Measurements from ENCODE around the gene SPAAR. TPM values are rescaled to one million over a fixed set of nuclear protein-coding genes. Genes with fewer than 3 reads are reported as not detected.

Gene SPAAR
- total RNA-seq, 1 experiment from 2014 or later = not detected

DNA sequence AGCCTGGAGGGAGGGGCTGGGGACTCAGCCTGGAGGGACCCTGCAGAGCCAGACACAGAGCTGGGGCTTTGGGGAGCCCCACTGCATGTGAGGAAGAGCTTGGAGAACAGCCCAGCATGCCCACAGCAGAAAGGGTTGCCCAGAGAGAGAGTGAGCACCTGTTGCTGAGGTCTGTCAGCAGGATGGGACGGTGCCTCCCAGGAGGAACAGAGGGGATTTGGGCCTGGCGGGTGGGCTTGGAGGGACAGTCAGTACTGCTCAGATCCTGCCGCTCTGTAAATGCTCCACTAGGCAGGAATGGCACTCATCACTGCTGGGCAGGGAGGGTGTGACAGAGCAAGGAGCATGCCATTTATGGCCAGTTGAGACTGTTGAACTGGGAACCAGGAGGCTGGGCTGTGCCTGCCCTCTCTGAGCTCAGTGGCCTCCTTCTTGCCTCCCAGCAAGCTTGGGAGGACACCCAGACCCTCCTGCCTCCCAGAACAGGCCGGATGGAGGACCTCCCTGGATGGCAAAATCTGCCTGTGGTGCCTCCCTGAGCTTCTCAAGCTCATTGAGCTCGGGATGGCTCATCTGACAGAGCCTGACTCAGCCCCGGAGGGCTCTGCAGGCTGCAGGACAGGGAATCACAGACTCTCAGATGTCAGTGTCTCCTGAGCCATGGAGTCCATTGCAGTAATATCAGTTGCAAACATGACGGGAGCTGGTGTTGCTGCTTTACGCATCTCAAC lies 4.1 kb upstream of the SPAAR start:
- H2AFZ ChIP-seq (ENCODE audit: low read length) = no peak overlapping the region
- H3K79me1 ChIP-seq (ENCODE audit: insufficient read depth, low read depth, low read length, poor library complexity, severe bottlenecking) = no peaks in the 10 kb centered on the region
- no peak overlapping the region for H3K4ac ChIP-seq (ENCODE audit: low read depth, low read length)
- H2BK20ac ChIP-seq (ENCODE audit: low read depth, low read length, poor library complexity, severe bottlenecking) = no peak overlapping the region
- H3K36me3 Mint-ChIP-seq (ENCODE audit: insufficient read depth in 1 of 3, low read depth in 3 of 3) = no peaks in the 10 kb centered on the region
- no peak overlapping the region for H4K5ac ChIP-seq (ENCODE audit: insufficient read length, low read depth, low read length)
- H3K4me2 ChIP-seq (ENCODE audit: insufficient read depth, insufficient read length, low read length) = no peak overlapping the region
- H4K20me1 ChIP-seq (ENCODE audit: control insufficient read depth, insufficient read depth, insufficient read length) = no peaks in the 10 kb centered on the region
- H3K4me1 Mint-ChIP-seq = peaks cover 38 to 41% of the 10 kb centered on the region in 2 experiments
- H3K14ac ChIP-seq (ENCODE audit: insufficient read depth, low read length) = no peak overlapping the region; the same call in 1 of the 2 replicates
- TF ChIP-seq, protein P1, sequence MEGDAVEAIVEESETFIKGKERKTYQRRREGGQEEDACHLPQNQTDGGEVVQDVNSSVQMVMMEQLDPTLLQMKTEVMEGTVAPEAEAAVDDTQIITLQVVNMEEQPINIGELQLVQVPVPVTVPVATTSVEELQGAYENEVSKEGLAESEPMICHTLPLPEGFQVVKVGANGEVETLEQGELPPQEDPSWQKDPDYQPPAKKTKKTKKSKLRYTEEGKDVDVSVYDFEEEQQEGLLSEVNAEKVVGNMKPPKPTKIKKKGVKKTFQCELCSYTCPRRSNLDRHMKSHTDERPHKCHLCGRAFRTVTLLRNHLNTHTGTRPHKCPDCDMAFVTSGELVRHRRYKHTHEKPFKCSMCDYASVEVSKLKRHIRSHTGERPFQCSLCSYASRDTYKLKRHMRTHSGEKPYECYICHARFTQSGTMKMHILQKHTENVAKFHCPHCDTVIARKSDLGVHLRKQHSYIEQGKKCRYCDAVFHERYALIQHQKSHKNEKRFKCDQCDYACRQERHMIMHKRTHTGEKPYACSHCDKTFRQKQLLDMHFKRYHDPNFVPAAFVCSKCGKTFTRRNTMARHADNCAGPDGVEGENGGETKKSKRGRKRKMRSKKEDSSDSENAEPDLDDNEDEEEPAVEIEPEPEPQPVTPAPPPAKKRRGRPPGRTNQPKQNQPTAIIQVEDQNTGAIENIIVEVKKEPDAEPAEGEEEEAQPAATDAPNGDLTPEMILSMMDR (conservative IDR thresholded peaks at IDR 0.05) = no peak
- H3K18ac ChIP-seq (ENCODE audit: insufficient read length, low read depth, low read length) = no peak overlapping the region
- no peak overlapping the region for H2BK5ac ChIP-seq (ENCODE audit: insufficient read length, low read length)
- no peak overlapping the region for H3K9ac ChIP-seq (ENCODE audit: extremely low read depth, insufficient read length, low read length)
- H3K56ac ChIP-seq (ENCODE audit: insufficient read length, low read depth, low read length) = no peak overlapping the region
- no peak overlapping the region for H2BK15ac ChIP-seq (ENCODE audit: low read depth, low read length)
- H2AK5ac ChIP-seq (ENCODE audit: insufficient read length, low read length) = no peak overlapping the region
- no peak overlapping the region for H2BK120ac ChIP-seq (ENCODE audit: low read depth, low read length, poor library complexity, severe bottlenecking)
- H3K79me2 ChIP-seq (ENCODE audit: insufficient read depth, low read length) = no peaks in the 10 kb centered on the region
- H4K91ac ChIP-seq (ENCODE audit: insufficient read length, low read depth, low read length) = no peak overlapping the region
- no peak overlapping the region for H2BK12ac ChIP-seq (ENCODE audit: insufficient read length, low read depth, low read length)
- H3K9me3 ChIP-seq (ENCODE audit: control insufficient read depth, low read depth, low read length) = no peaks in the 10 kb centered on the region
- no peak overlapping the region for H3T11ph ChIP-seq (ENCODE audit: low read length)
- H3K27me3 Mint-ChIP-seq (ENCODE audit: low read depth) = peaks cover 8% of the 10 kb centered on the region
- peak overlapping the region in 1 of 3 experiments; percentile 11; a peak in 1 of 7 replicates for H3K27ac Mint-ChIP-seq
- H3K23me2 ChIP-seq (ENCODE audit: insufficient read length, low read depth, low read length, poor library complexity, severe bottlenecking) = no peaks in the 10 kb centered on the region
- no peak overlapping the region for H3K23ac ChIP-seq (ENCODE audit: insufficient read length, low read depth, low read length)
- no peak for DNase-seq
- H3K27ac ChIP-seq (ENCODE audit: insufficient read length, low read depth, low read length) = no peak overlapping the region
- H4K8ac ChIP-seq (replicated peaks; ENCODE audit: insufficient read length, low read depth, low read length) = no peak overlapping the region
- H3K9me3 Mint-ChIP-seq = no peaks in the 10 kb centered on the region
- no peak overlapping the region for H3K4me3 Mint-ChIP-seq
- no CpG with 5 or more reads among the region's 8 CpGs for WGBS (ENCODE audit: extremely low coverage, insufficient read length, low lambda C conversion rate)
- no peaks in the 10 kb centered on the region for H3K27me3 ChIP-seq (ENCODE audit: insufficient read depth, low read length)
- peaks cover 9% of the 10 kb centered on the region; the same call in 1 of the 2 replicates for H3K4me1 ChIP-seq (ENCODE audit: insufficient read depth, low read length)
